Upper lobe of left lung (tissue), 6 donors: Measurements from ENCODE around the gene TGDS. TPM values are rescaled to one million over a fixed set of nuclear protein-coding genes. Genes with fewer than 3 reads are reported as not detected.

Experiments used
- ATAC-seq, 2 donors: fragments of 200-7000 bp; cut with Tn5 transposase; one replicate each; pipeline ENCODE4 v1.9.1; 2022; ENCODE audit warnings: mild to moderate bottlenecking in 2 of 2, moderate library complexity in 2 of 2; ENCODE audit not compliant: low FRiP score in 2 of 2
- DNase-seq, 2 donors: peaks; one replicate each; pipeline ENCODE4 v3.0.0-alpha.2; 2019 to 2020
- H3K27ac ChIP-seq, 4 donors: fragments of 200-600 bp; sonication (generic); one replicate each; pipeline ENCODE4 v1.5.1; 2016 to 2019
- H3K27me3 ChIP-seq, 4 donors: fragments of 200-600 bp; sonication (generic); one replicate each; pipeline ENCODE4 v1.5.1; 2017 to 2019
- H3K36me3 ChIP-seq, 4 donors: fragments of 200-600 bp; sonication (generic); one replicate each; pipeline ENCODE4 v1.5.1; 2016 to 2019
- H3K4me1 ChIP-seq, 4 donors: fragments of 200-600 bp; sonication (generic); one replicate each; pipeline ENCODE4 v1.5.1; 2018 to 2019
- H3K4me3 ChIP-seq, 4 donors: fragments of 200-600 bp; sonication (generic); one replicate each; pipeline ENCODE4 v1.5.1; 2017 to 2019; ENCODE audit warnings: mild to moderate bottlenecking in 2 of 4, moderate library complexity in 1 of 4
- H3K9me3 ChIP-seq, 4 donors: fragments of 200-600 bp; sonication (generic); one replicate each; pipeline ENCODE4 v1.5.1; 2018 to 2019
- CTCF ChIP-seq, 6 experiments: fragments of 450-650 bp in 4 of 6; fragments of 200-600 bp in 2 of 6; sonication (generic) in 2 of 6; IDR thresholded peaks; one replicate each; pipeline ENCODE4 v1.5.1; 2016 to 2019; ENCODE audit warnings: antibody characterized with exemption in 6 of 6
- EP300 ChIP-seq, 4 donors: sonication (generic); formaldehyde crosslinking; IDR thresholded peaks; one replicate each; pipeline ENCODE4 v1.5.1; 2017; ENCODE audit warnings: antibody characterized with exemption in 4 of 4, control low read depth in 2 of 4
- POLR2A ChIP-seq, 4 donors: fragments of 450-650 bp; IDR thresholded peaks; one replicate each; pipeline ENCODE4 v1.5.1; 2016 to 2017; ENCODE audit warnings: antibody characterized with exemption in 4 of 4, mild to moderate bottlenecking in 2 of 4
- POLR2AphosphoS5 ChIP-seq, 2 donors: sonication (generic); formaldehyde crosslinking; IDR thresholded peaks; one replicate each; pipeline ENCODE4 v1.5.1; 2017; ENCODE audit warnings: antibody characterized with exemption in 2 of 2
- WGBS, 2 donors: methylation state at CpG; one replicate each; pipeline ENCODE4 v1.1.5; 2017 to 2018; 5-methylcytosine and 5-hydroxymethylcytosine counted together
- total RNA-seq, 6 donors: library from RNA; depleted of rRNA in 4 of 6; stranded (reverse); fragments of >200 nt in 4 of 6; gene quantifications; one replicate each; pipeline versions ENCODE4 v1.1.0 to v1.2.1, GENCODE V29; 2016 to 2021
- donor health status: DM: no; HTN: no; CAD: no; lungs with moderate emphysema.
- donor health status: DM: no; HTN: yes; CAD: no; lungs with severe emphysema.

The TGDS gene
- total RNA-seq, 6 donors from 2014 or later = 2.8 to 13.5 (median 7.5) TPM

- no peak overlapping the region for H3K27ac ChIP-seq
- peaks cover 0 to 18% (median 0%) of the 10 kb centered on the region in 4 donors for H3K36me3 ChIP-seq
- no peaks in the 10 kb centered on the region for H3K27me3 ChIP-seq
- no peak for DNase-seq
- no peaks in the 10 kb centered on the region for H3K4me1 ChIP-seq
- H3K9me3 ChIP-seq = no peaks in the 10 kb centered on the region
- WGBS, 2 donors = 93 to 100% methylated on average over 3 of the region's 3 CpGs
- no peak overlapping the region for H3K4me3 ChIP-seq
- TF ChIP-seq POLR2A (IDR thresholded peaks at IDR 0.05) (no peak), EP300 (IDR thresholded peaks at IDR 0.05) (no peak), POLR2AphosphoS5 (IDR thresholded peaks at IDR 0.05) (no peak), CTCF (IDR thresholded peaks at IDR 0.05) (no peak)
- ATAC-seq = no peak
These were observed 36.5 kb upstream of the TGDS start for GRCh38 chr13:94632226-94632980.

GRCh38 chr13:94630858-94631257 lies 34.9 kb upstream of the TGDS start:
- ATAC-seq (no peak), DNase-seq (no peak)
- no peaks in the 10 kb centered on the region for H3K4me1 ChIP-seq
- TF ChIP-seq POLR2AphosphoS5 (IDR thresholded peaks at IDR 0.05) (no peak), EP300 (IDR thresholded peaks at IDR 0.05) (no peak), POLR2A (IDR thresholded peaks at IDR 0.05) (no peak), CTCF (IDR thresholded peaks at IDR 0.05) (no peak)
- H3K27ac ChIP-seq = no peak overlapping the region
- H3K9me3 ChIP-seq = no peaks in the 10 kb centered on the region
- H3K4me3 ChIP-seq = no peak overlapping the region
- H3K36me3 ChIP-seq = peaks cover 0 to 27% (median 4%) of the 10 kb centered on the region in 4 donors
- H3K27me3 ChIP-seq = no peaks in the 10 kb centered on the region
- WGBS, 2 donors = 78 to 92% methylated on average over 2 of the region's 2 CpGs

GRCh38 chr13:94623316-94623715 lies 27.4 kb upstream of the TGDS start:
- DNase-seq = no peak
- TF ChIP-seq POLR2A (IDR thresholded peaks at IDR 0.05) (no peak), POLR2AphosphoS5 (IDR thresholded peaks at IDR 0.05) (no peak), CTCF (IDR thresholded peaks at IDR 0.05) (no peak), EP300 (IDR thresholded peaks at IDR 0.05) (no peak)
- Histone ChIP-seq H3K27ac (no peak overlapping the region), H3K36me3 (peaks cover 6 to 51% (median 11%) of the 10 kb centered on the region in 4 donors), H3K4me1 (no peaks in the 10 kb centered on the region), H3K9me3 (no peaks in the 10 kb centered on the region), H3K4me3 (no peak overlapping the region), H3K27me3 (no peaks in the 10 kb centered on the region)
- WGBS, 2 donors = 88 to 92% methylated on average over 4 of the region's 4 CpGs
- no peak for ATAC-seq

GRCh38 chr13:94622344-94622743 lies 26.4 kb upstream of the TGDS start:
- no peaks in the 10 kb centered on the region for H3K27me3 ChIP-seq
- DNase-seq (no peak), ATAC-seq (no peak)
- H3K4me1 ChIP-seq = no peaks in the 10 kb centered on the region
- H3K36me3 ChIP-seq = peaks cover 6 to 43% (median 11%) of the 10 kb centered on the region in 4 donors
- 79 to 95% methylated on average over 2 of the region's 2 CpGs for WGBS, 2 donors
- no peak for TF ChIP-seq CTCF (IDR thresholded peaks at IDR 0.05)
- no peaks in the 10 kb centered on the region for H3K9me3 ChIP-seq
- H3K4me3 ChIP-seq = no peak overlapping the region
- H3K27ac ChIP-seq = no peak overlapping the region
